ENCODE data around the gene ATP8B1.

Gene ATP8B1

GRCh38 chr18:57819119-57819518 is 16.0 kb upstream of the ATP8B1 start:
- DNase-seq (ENCODE audit: low read depth), result no peak

GRCh38 chr18:57816208-57816954 is 13.3 kb upstream of the ATP8B1 start:
- no peak for DNase-seq (ENCODE audit: low read depth)

DNA sequence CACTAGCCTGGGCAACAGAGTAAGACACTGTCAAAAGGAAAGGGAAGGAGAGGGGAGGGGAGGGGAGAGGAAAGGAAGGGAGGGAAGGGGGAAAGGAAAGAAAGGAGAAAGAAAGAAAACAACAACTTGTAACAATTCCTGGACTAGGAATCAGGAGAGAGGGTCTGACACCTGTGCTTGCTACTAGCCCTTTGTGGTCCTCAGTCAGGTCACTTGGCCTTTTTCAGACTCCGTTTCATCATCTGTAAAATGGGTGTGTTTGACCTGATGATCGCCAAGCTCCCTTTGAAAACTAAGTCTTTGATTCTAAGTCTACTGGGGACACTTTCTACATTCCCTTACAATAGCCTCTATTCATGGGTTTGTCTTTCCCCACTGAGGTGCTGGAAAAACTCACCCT is 11.4 kb upstream of the ATP8B1 start:
- DNase-seq (ENCODE audit: low read depth), result no peak

- DNase-seq (ENCODE audit: low read depth), result no peak
Measured at GRCh38 chr18:57813245-57813644, 10.1 kb upstream of the ATP8B1 start.

GRCh38 chr18:57812126-57812477 is 9.0 kb upstream of the ATP8B1 start:
- DNase-seq (ENCODE audit: low read depth), result no peak

GRCh38 chr18:57811477-57812125 is 8.5 kb upstream of the ATP8B1 start:
- no peak for DNase-seq (ENCODE audit: low read depth)

DNA sequence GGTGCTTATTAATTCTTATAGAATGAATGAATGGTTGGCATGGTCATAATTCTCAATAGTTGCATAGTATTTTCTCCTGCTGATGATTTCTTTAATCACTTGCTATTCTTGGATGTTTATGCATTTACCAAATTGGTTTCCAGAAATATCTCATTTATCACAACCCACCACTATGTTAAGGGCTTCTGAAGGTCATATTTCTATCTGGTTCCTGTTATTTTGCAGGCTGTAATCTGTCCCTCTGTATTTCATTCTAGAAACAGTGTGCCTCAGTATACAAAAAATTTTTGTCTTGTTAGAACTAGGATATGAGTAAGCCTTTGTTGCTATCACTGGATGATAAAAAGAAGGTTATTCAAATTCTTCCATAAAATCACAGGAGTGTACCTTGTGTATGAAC is 6.1 kb upstream of the ATP8B1 start:
- no peak for DNase-seq (ENCODE audit: low read depth)

- no peak for DNase-seq (ENCODE audit: low read depth)
Measured at GRCh38 chr18:57807336-57808117, 4.4 kb upstream of the ATP8B1 start.

GRCh38 chr18:57806978-57807285 is 3.8 kb upstream of the ATP8B1 start:
- no peak for DNase-seq (ENCODE audit: low read depth)

DNA sequence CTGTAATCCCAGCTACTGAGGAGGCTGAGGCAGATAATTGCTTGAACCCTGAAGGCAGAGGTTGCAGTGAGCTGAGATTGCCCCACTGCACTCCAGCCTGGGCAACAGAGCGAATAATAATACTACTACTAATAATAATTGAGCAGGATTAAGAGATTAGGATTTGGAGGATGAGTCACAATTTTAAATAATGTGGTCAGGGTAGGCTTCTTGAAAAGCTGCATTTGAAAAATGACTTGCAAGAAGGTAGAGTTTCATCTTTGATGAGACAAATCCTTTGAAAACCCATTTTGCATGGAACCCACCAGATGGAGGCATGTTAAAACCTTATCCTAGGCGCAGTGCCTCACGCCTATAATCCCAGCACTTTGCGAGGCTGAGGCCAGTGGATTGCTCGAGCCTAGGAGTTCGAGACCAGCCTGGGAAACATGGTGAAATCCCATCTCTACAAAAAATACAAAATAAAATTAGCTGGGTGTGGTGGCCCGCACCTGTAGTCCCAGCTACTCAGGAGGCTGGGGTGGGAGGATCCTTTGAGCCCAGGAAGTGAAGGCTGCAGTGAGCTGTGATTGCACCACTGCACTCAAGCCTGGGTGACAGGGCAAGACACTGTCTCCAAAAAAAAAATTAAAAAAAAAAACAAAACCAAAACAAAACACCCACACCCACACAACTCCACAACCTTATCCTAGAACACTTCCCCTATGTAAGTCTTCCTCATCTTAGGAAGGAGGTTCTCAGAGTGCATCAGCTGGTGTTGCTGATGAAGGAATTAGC is 3.3 kb upstream of the ATP8B1 start:
- DNase-seq (ENCODE audit: low read depth), result no peak

GRCh38 chr18:57805117-57805516 is 2.0 kb upstream of the ATP8B1 start:
- DNase-seq (ENCODE audit: low read depth), result no peak

DNA sequence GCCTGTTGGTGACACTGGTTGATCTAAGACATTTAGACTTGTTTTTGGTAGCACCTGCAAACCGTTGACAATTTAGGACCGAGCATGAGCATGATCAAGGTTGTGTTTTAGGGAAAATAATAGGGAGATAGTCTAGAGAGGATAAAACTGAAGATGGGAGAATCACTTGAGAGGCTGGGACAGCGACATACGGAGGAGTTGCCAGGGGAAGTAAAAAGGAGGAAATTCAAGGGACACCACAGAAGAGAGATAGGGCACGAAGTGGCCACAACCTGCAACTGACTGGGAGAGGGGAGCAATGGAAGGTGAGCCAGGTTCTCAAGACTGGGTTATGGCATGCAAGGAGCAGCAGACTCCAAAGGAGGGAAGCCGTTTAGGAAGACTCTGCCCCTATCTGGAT is 1.4 kb upstream of the ATP8B1 start:
- no peak for DNase-seq (ENCODE audit: low read depth)

DNA sequence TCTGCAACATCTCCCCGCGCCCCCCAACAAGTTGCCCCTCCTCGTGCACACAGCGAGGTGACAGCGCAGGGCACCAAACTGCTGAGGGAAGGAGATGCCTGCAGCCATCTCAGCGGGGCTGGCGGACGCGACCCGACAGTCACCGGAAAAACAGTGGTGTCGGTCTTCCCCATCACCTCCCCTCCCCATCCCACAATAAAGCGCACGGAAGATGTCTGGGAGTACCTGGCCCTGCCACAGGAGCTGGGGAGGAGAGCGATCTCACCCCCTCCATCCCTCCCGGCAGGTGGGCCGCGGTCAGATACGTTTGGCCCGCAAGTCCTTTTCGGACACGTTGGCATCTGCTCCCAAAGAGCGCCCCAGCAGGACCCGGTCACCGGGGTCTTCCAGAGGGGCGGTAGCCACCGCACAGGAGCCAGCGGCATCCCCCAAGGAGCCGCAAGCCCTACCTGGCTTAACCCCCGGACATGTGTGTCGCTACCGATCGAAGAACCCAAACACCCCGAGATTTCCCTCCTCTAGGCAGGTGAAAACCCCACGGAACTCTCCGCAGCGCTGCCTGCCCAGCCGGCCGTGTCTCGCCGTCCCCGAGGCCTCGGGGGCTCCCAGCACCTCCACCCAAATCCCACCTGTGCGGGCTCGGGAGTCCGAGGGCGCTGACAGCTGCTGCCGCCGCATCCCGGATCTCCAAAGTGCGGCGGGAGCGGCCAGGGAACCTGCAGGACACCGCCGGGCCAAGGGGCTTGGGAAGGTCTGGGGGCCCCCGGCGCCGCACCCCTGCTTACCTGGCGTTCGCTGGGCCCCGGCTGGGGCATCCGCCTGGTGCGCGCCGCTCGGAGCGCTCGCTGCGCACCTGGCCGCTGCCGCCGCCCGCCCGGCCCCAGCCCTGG is 657 bp downstream of the ATP8B1 start:
- no peak for DNase-seq (ENCODE audit: low read depth)

DNA sequence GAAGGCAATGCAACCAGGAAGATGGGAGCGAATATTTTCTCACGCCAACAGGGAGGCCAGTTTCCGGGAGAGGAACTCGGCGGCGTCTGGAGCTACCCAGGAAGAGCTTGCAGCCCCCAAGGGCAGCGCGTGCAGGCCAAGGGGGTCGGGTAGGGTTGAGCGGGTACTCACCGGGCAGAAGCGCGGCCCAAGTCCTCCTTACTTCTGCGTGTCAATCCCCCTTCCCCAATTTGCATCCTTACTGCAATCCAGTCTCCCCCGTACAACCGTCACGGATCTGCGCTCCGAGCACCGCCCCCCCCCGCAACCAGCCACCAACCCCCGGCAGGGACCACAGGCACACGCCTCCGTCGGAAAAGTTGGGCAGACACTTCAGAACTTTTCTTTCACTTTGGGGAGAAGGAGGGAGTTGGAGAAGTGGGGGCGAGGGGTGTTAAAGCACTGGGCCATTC is 1.3 kb downstream of the ATP8B1 start:
- no peak for DNase-seq (ENCODE audit: low read depth)

- DNase-seq (ENCODE audit: low read depth), result no peak
Measured at GRCh38 chr18:57801325-57801724, 1.8 kb downstream of the ATP8B1 start.

DNA sequence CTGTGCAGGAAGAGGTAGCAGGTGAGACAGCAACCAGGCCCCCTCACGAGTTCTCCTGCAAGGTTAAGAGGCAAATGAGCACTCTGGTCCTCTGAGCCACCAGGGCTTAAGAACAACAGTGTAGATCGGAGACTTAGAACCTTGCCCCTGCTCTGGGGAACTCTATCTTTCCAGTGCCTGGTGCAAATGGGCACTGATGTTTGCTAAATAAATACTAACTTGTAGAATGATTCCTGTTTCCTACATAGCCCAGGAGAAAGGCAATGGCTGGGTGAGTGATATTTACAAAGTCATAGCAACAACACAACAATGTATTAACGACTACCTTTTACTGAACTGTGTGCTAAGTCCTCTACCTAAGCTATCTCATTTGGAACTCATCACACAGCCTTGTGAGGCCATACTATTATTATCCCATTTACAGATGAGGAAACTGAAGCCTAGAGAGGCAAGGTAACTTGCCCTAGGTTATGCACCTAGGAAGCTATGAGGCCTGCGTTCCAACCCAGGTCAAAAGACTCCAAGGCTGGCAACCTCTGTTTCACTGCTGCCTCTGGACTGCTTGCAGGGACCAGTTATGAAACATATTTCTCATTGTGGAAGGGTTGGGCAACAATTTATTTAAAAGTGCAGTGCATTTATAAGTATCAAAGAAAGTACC is 4.3 kb downstream of the ATP8B1 start:
- DNase-seq (ENCODE audit: low read depth), result no peak

GRCh38 chr18:57797209-57797651 is 5.9 kb downstream of the ATP8B1 start:
- no peak for DNase-seq (ENCODE audit: low read depth)

DNA sequence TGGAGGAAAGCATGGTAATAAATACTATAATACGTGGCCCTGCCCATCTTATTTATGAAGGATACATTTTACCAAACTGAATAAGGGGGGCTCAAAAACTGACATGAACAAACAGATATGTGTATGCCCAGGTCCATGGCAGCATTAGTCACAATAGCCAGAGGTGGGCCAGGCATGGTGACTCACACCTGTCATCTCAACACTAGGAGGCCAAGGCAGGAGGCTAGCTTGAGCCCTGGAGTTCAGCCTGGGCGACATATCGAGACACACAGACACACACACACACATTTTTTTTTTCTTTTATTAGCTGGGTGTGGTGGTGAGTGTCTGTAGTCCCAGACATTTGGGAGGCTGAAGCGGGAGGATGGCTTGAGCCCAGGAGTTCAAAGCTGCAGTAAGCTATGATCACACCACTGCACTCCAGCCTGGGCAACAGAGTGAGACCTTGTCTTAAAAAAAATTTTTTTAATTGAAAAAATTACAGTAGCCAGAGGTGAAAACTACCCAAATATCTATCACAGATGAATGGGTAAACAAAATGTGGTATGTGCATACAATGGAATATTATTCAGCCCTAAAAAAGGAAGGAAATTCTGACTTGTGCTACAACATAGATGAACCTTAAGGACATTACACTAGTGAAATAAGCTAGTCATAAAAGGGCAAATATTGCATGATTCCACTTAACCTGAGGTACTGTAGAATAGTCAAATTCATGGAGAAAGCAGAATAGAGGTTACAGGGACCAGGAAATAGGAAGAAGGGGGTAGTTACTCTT is 8.0 kb downstream of the ATP8B1 start:
- no peak for DNase-seq (ENCODE audit: low read depth)

DNA sequence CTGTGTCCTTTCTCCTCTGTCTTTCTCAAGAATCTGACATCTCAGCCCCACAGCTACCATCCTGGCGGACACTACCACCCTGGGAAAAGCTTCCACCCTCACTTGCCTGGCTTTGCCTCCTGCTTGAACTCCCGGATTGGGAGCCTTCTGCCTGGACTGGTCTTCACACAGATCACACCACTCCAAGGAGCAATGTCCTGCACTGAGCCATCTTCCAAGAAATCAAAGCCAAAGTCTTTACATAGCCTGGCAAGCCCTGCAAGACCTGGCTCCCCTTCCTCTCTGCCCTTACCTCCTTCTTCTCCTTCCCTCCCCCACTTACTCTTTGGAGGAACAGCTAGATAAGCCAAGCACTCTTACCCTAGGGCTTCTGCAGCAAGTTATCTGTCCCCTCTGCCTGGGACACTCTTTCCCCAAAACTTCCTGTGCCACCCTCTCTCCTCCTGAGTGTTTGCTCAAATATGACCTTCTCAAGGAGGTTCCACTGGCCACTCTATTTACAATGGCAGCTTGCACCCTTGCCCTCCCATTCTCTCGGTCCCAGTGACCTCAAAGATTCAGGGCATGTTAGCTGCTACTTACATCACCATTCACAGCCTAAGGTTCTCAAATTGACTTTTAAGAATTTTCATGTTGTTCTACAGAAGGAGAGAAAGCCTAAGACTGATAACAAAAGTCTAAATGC is 9.7 kb downstream of the ATP8B1 start:
- no peak for DNase-seq (ENCODE audit: low read depth)
